Measurements from ENCODE around the gene CLEC14A.

Gene CLEC14A

GRCh38 chr14:38224338-38224737 is 31.6 kb downstream of the CLEC14A start:
- Mint-ChIP-seq H3K36me3 (ENCODE audit: low read depth) (no peaks in the 10 kb centered on the region), H3K27ac (no peak overlapping the region), H3K4me3 (no peak overlapping the region), H3K27me3 (ENCODE audit: low read depth) (peaks cover 3% of the 10 kb centered on the region), H3K9me3 (peaks cover 2% of the 10 kb centered on the region), H3K4me1 (no peaks in the 10 kb centered on the region)
- no peak for TF ChIP-seq CTCF (IDR thresholded peaks at IDR 0.05; ENCODE audit: unreplicated experiment in 3 of 3)

- no peak overlapping the region for H3K27ac Mint-ChIP-seq
- H3K4me1 Mint-ChIP-seq: no peaks in the 10 kb centered on the region
- no peaks in the 10 kb centered on the region for H3K36me3 Mint-ChIP-seq (ENCODE audit: low read depth)
- H3K27me3 Mint-ChIP-seq (ENCODE audit: low read depth): peaks cover 13% of the 10 kb centered on the region
- peaks cover 2% of the 10 kb centered on the region for H3K9me3 Mint-ChIP-seq
- H3K4me3 Mint-ChIP-seq: no peak overlapping the region
- TF ChIP-seq CTCF (IDR thresholded peaks at IDR 0.05; ENCODE audit: unreplicated experiment in 3 of 3): no peak
Measured at GRCh38 chr14:38221077-38221476, 34.8 kb downstream of the CLEC14A start.

GRCh38 chr14:38217553-38217952 is 38.3 kb downstream of the CLEC14A start:
- H3K9me3 Mint-ChIP-seq: no peaks in the 10 kb centered on the region

GRCh38 chr14:38213001-38213400 is 42.9 kb downstream of the CLEC14A start:
- Mint-ChIP-seq H3K36me3 (ENCODE audit: low read depth) (peaks cover 3% of the 10 kb centered on the region), H3K4me3 (no peak overlapping the region), H3K27ac (no peak overlapping the region), H3K27me3 (ENCODE audit: low read depth) (peaks cover 83% of the 10 kb centered on the region), H3K9me3 (peaks cover 3% of the 10 kb centered on the region), H3K4me1 (peaks cover 26% of the 10 kb centered on the region)
- TF ChIP-seq CTCF (IDR thresholded peaks at IDR 0.05; ENCODE audit: unreplicated experiment in 3 of 3): no peak

More at GRCh38 chr14:38217553-38217952, 38.3 kb downstream of the CLEC14A start:
- no peak overlapping the region for H3K27ac Mint-ChIP-seq
- H3K27me3 Mint-ChIP-seq (ENCODE audit: low read depth): peaks cover 40% of the 10 kb centered on the region
- no peaks in the 10 kb centered on the region for H3K36me3 Mint-ChIP-seq (ENCODE audit: low read depth)
- H3K4me1 Mint-ChIP-seq: no peaks in the 10 kb centered on the region
- TF ChIP-seq CTCF (IDR thresholded peaks at IDR 0.05; ENCODE audit: unreplicated experiment in 3 of 3): no peak
- no peak overlapping the region for H3K4me3 Mint-ChIP-seq

GRCh38 chr14:38212111-38212510 is 43.8 kb downstream of the CLEC14A start:
- peaks cover 8% of the 10 kb centered on the region for H3K9me3 Mint-ChIP-seq
- no peak for TF ChIP-seq CTCF (IDR thresholded peaks at IDR 0.05; ENCODE audit: unreplicated experiment in 3 of 3)
- H3K36me3 Mint-ChIP-seq (ENCODE audit: low read depth): peaks cover 3% of the 10 kb centered on the region
- H3K27ac Mint-ChIP-seq: no peak overlapping the region
- peaks cover 88% of the 10 kb centered on the region for H3K27me3 Mint-ChIP-seq (ENCODE audit: low read depth)
- peaks cover 32% of the 10 kb centered on the region for H3K4me1 Mint-ChIP-seq
- H3K4me3 Mint-ChIP-seq: peak overlapping the region; percentile 41 to 62 (median 58)

- Mint-ChIP-seq H3K27me3 (ENCODE audit: low read depth) (peaks cover 89% of the 10 kb centered on the region), H3K4me3 (peak overlapping the region; percentile 78 to 86 (median 84)), H3K4me1 (peaks cover 32% of the 10 kb centered on the region), H3K36me3 (ENCODE audit: low read depth) (peaks cover 3% of the 10 kb centered on the region), H3K9me3 (peaks cover 11% of the 10 kb centered on the region), H3K27ac (no peak overlapping the region)
- no peak for TF ChIP-seq CTCF (IDR thresholded peaks at IDR 0.05; ENCODE audit: unreplicated experiment in 3 of 3)
Measured at GRCh38 chr14:38211255-38211735, 44.6 kb downstream of the CLEC14A start.
